ENCODE measurements around the gene CD44.

Gene CD44

GRCh38 chr11:35260342-35260985 lies 121.5 kb downstream of the CD44 start:
- H4K20me1 ChIP-seq (ENCODE audit: control insufficient read depth, insufficient read depth, low read depth, low read length): no peaks in the 10 kb centered on the region
- H3K79me2 ChIP-seq (ENCODE audit: control insufficient read depth, low read length): no peaks in the 10 kb centered on the region
- no peaks in the 10 kb centered on the region for H3K9me3 ChIP-seq (ENCODE audit: control insufficient read depth, insufficient read depth, low read length)
- H3F3A ChIP-seq (ENCODE audit: control insufficient read depth, insufficient read depth): no peaks in the 10 kb centered on the region
- H3K36me3 ChIP-seq (ENCODE audit: control insufficient read depth, low read length): no peaks in the 10 kb centered on the region
- TF ChIP-seq EZH2phosphoT487 (IDR thresholded peaks at IDR 0.05; ENCODE audit: borderline replicate concordance, low read length) (no peak), CTCF (IDR thresholded peaks at IDR 0.05; ENCODE audit: low read depth, low read length, poor library complexity, severe bottlenecking) (no peak)
- no peak overlapping the region for H3K4me3 ChIP-seq (ENCODE audit: low read length)
- H3K4me2 ChIP-seq (ENCODE audit: low read length): no peak overlapping the region
- H3K27me3 ChIP-seq (ENCODE audit: control insufficient read depth, low read length): no peaks in the 10 kb centered on the region
- H3K4me1 ChIP-seq (ENCODE audit: control insufficient read depth, low read length): no peaks in the 10 kb centered on the region
- H3K27ac ChIP-seq (ENCODE audit: low read depth, low read length): no peak overlapping the region
- H3K9me2 ChIP-seq (replicated peaks; ENCODE audit: control insufficient read depth, low read length): no peaks in the 10 kb centered on the region; the same call in 1 of the 2 replicates

- Histone ChIP-seq H3K27ac (ENCODE audit: low read depth, low read length) (no peak overlapping the region), H3K4me1 (ENCODE audit: control insufficient read depth, low read length) (no peaks in the 10 kb centered on the region), H3K9me2 (replicated peaks; ENCODE audit: control insufficient read depth, low read length) (no peaks in the 10 kb centered on the region; the same call in 1 of the 2 replicates), H3K27me3 (ENCODE audit: control insufficient read depth, low read length) (no peaks in the 10 kb centered on the region), H3K4me2 (ENCODE audit: low read length) (no peak overlapping the region), H3K4me3 (ENCODE audit: low read length) (no peak overlapping the region), H4K20me1 (ENCODE audit: control insufficient read depth, insufficient read depth, low read depth, low read length) (no peaks in the 10 kb centered on the region), H3K79me2 (ENCODE audit: control insufficient read depth, low read length) (no peaks in the 10 kb centered on the region), H3K36me3 (ENCODE audit: control insufficient read depth, low read length) (no peaks in the 10 kb centered on the region), H3K9me3 (ENCODE audit: control insufficient read depth, insufficient read depth, low read length) (no peaks in the 10 kb centered on the region), H3F3A (ENCODE audit: control insufficient read depth, insufficient read depth) (no peaks in the 10 kb centered on the region)
- TF ChIP-seq EZH2phosphoT487 (IDR thresholded peaks at IDR 0.05; ENCODE audit: borderline replicate concordance, low read length): no peak
- TF ChIP-seq CTCF (IDR thresholded peaks at IDR 0.05; ENCODE audit: low read depth, low read length, poor library complexity, severe bottlenecking): no peak
These were observed 122.2 kb downstream of the CD44 start for GRCh38 chr11:35261197-35261596.

GRCh38 chr11:35262056-35262455 lies 123.1 kb downstream of the CD44 start:
- TF ChIP-seq EZH2phosphoT487 (IDR thresholded peaks at IDR 0.05; ENCODE audit: borderline replicate concordance, low read length) (no peak), CTCF (IDR thresholded peaks at IDR 0.05; ENCODE audit: low read depth, low read length, poor library complexity, severe bottlenecking) (no peak)
- H3K9me2 ChIP-seq (replicated peaks; ENCODE audit: control insufficient read depth, low read length): no peaks in the 10 kb centered on the region; the same call in 1 of the 2 replicates
- H3K9me3 ChIP-seq (ENCODE audit: control insufficient read depth, insufficient read depth, low read length): no peaks in the 10 kb centered on the region
- no peaks in the 10 kb centered on the region for H3K4me1 ChIP-seq (ENCODE audit: control insufficient read depth, low read length)
- H3K27me3 ChIP-seq (ENCODE audit: control insufficient read depth, low read length): no peaks in the 10 kb centered on the region
- no peak overlapping the region for H3K4me2 ChIP-seq (ENCODE audit: low read length)
- H3K27ac ChIP-seq (ENCODE audit: low read depth, low read length): no peak overlapping the region
- H3K79me2 ChIP-seq (ENCODE audit: control insufficient read depth, low read length): no peaks in the 10 kb centered on the region
- H3K36me3 ChIP-seq (ENCODE audit: control insufficient read depth, low read length): no peaks in the 10 kb centered on the region
- H3K4me3 ChIP-seq (ENCODE audit: low read length): no peak overlapping the region
- no peaks in the 10 kb centered on the region for H3F3A ChIP-seq (ENCODE audit: control insufficient read depth, insufficient read depth)
- no peaks in the 10 kb centered on the region for H4K20me1 ChIP-seq (ENCODE audit: control insufficient read depth, insufficient read depth, low read depth, low read length)
